Upper lobe of left lung (tissue), 4 donors: ENCODE data around the gene ITGAD.

Experiments
- POLR2A ChIP-seq, 4 donors: fragments of 450-650 bp; IDR thresholded peaks; one replicate each; pipeline ENCODE4 v1.5.1; 2016 to 2017; ENCODE audit warnings: antibody characterized with exemption in 4 of 4, mild to moderate bottlenecking in 2 of 4
- TF ChIP-seq, protein P1 (sequence below), 6 experiments: fragments of 450-650 bp in 4 of 6; fragments of 200-600 bp in 2 of 6; sonication (generic) in 2 of 6; IDR thresholded peaks; one replicate each; pipeline ENCODE4 v1.5.1; 2016 to 2019; ENCODE audit warnings: antibody characterized with exemption in 6 of 6

DNA sequence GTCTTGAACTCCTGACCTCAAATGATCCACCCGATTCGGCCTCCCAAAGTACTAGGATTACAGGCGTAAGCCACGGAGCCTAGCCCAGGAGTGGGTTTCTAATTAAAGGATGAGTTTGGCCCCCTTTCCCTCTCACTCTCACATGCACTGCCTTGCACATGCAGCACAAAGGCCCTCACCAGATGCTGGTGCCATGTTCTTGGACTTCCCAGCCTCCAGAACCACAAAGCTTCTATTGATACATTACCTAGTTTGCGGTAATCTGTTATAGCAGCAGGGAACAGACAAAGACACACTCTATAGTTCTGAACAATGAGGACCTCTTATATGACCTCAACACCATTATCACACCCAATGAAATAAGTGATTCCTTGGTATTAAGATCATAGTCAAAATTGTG lies 17.9 kb upstream of the ITGAD start:
- TF ChIP-seq, protein P1, sequence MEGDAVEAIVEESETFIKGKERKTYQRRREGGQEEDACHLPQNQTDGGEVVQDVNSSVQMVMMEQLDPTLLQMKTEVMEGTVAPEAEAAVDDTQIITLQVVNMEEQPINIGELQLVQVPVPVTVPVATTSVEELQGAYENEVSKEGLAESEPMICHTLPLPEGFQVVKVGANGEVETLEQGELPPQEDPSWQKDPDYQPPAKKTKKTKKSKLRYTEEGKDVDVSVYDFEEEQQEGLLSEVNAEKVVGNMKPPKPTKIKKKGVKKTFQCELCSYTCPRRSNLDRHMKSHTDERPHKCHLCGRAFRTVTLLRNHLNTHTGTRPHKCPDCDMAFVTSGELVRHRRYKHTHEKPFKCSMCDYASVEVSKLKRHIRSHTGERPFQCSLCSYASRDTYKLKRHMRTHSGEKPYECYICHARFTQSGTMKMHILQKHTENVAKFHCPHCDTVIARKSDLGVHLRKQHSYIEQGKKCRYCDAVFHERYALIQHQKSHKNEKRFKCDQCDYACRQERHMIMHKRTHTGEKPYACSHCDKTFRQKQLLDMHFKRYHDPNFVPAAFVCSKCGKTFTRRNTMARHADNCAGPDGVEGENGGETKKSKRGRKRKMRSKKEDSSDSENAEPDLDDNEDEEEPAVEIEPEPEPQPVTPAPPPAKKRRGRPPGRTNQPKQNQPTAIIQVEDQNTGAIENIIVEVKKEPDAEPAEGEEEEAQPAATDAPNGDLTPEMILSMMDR (IDR thresholded peaks at IDR 0.05), result no peak
- TF ChIP-seq POLR2A (IDR thresholded peaks at IDR 0.05), result no peak
